ENCODE results near the gene RPL3. TPM values are rescaled to one million over a fixed set of nuclear protein-coding genes. Genes with fewer than 3 reads are reported as not detected.
A peak's percentile ranks its signal among the peaks of the same experiment; 100 is the strongest.

Gene RPL3
- polyA plus RNA-seq, 10 donors, result 1,869 to 3,670 (median 2,846) TPM

- DNase-seq, result no peak
Measured at GRCh38 chr22:39303358-39303757, 16.1 kb downstream of the RPL3 start.

- no peak for DNase-seq
Measured at GRCh38 chr22:39302431-39302960, 16.9 kb downstream of the RPL3 start.

GRCh38 chr22:39301926-39302325 lies 17.5 kb downstream of the RPL3 start:
- DNase-seq, result no peak

DNA sequence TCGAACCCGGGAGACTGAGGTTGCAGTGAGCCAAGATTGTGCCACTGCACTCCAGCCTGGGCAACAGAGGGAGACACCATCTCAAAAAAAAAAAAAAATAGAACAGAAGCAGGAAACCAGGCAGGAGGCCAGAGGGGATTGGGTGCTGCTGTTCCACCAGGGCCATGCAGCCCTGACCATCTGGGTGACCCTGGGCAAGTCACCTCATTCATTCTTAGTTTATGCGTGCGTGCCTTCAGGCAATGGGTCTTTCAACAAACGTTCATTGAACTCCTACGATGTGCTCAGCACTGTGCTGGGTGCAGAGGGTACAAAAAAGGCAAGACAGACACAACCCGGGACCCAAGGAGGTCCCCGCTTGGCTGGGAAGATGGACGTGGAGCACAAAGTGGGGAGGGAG lies 18.3 kb downstream of the RPL3 start:
- no peak for DNase-seq

GRCh38 chr22:39300186-39300830 lies 19.1 kb downstream of the RPL3 start:
- DNase-seq, result peak in 1 of 3 donors; percentile 68

GRCh38 chr22:39299829-39300178 lies 19.6 kb downstream of the RPL3 start:
- DNase-seq, result peak in 1 of 3 donors; percentile 63

- DNase-seq, result no peak
Measured at GRCh38 chr22:39298241-39298987, 21.0 kb downstream of the RPL3 start.

GRCh38 chr22:39297490-39298240 lies 21.8 kb downstream of the RPL3 start:
- no peak for DNase-seq

DNA sequence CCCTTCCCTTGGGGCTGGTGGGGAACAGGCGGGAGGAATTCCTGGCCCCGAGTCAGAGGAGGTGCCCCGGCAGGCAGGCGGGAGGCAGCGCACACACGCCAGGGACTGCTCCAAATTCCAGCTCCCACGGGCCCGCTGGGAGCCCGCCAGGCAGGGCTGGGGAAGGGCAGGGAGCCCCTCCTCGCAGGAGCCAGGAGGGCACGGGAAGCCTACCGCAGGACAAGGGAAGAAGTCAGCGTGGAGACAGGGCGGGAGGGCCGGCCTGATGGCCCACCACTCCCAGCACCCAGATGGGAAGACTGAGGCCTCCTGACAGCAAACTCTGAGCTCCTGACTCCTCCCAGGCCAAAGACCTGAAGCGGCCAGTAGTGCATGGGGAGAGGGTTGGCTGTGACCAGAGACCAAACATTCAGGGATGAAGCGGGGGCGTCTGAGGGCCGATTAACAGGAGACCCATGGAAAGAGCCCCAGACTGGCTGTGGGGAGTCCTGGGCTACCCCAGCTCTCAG lies 22.4 kb downstream of the RPL3 start:
- no peak for DNase-seq

DNA sequence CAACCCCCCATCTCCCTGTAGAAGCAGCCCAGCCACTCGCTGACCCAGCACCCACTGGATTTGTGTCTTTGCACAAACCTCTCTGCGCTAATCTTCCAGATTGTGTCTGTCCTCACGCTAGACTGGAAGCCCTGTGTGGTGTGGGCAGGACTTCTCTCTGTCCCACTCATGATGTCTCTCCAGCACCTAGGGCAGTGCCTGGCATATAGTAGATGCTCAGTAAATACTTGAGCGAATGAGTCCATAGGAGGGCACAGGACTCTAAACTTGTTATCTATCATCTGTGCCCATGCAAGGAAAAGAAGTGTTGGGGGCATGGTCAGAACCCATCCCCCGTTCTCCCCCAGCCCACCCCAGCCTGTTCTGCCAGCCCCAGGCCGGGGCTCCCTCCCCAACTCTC lies 22.9 kb downstream of the RPL3 start:
- DNase-seq, result no peak

GRCh38 chr22:39294571-39295468 lies 24.6 kb downstream of the RPL3 start:
- no peak for DNase-seq

- DNase-seq, result no peak
Measured at GRCh38 chr22:39293766-39294368, 25.6 kb downstream of the RPL3 start.

DNA sequence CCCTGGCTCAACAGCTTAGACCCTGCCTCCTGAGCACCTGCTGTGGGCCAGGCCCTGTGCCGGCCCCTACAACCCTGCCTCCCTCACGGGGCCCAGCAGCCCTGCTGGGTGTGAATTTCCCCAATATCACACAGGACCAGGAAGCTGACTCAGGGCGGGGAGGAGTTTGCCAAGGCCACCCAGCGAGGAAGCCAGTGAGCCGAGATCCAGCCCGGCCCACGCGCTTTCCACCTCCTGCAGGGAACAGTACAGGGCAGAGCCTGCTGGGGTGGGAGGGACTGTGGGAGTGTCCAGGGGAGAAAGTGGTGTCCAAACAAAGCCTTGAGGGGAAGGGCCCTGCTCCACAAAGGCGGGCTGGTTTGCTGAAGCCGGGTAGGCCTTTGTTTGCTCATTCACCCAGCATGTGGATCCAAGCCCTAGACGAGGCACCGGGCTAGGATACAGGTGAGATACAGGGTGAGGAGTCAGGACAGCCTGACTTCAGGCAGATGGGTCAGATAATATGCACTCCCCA lies 26.8 kb downstream of the RPL3 start:
- DNase-seq, result peak; percentile 71 to 86 (median 85)

DNA sequence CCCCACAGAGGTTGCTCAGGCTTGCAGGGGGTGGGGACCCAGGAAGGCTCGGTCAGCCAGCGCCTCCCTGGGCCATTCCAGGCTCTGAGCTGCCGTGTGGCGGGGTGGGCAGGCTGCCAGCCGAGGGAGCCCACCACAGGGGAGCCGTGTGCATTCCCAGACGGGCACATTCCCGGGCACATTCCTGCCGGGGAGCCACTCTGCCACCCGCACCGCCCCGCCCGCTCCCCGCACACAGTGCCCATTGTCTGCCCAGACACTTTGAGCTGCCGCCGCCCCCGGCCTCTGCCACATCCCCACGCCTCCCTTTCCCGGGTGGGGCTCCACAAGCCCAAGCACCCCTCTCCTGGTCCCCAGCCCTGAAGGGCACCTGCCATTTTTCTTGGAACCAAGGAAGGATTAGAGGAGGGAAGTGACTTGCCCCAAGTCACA lies 27.4 kb downstream of the RPL3 start:
- no peak for DNase-seq

- DNase-seq, result no peak
Measured at GRCh38 chr22:39291523-39291922, 27.9 kb downstream of the RPL3 start.

GRCh38 chr22:39290724-39291161 lies 28.7 kb downstream of the RPL3 start:
- peak; percentile 53 to 82 (median 70) for DNase-seq

- no peak for DNase-seq
Measured at GRCh38 chr22:39289975-39290720, 29.3 kb downstream of the RPL3 start.

GRCh38 chr22:39289533-39289932 lies 29.9 kb downstream of the RPL3 start:
- no peak for DNase-seq

- no peak for DNase-seq
Measured at GRCh38 chr22:39288135-39288898, 31.1 kb downstream of the RPL3 start.
